ENCODE results near the gene HEXD.

HEXD gene

GRCh38 chr17:82442643-82443464 is 24.7 kb downstream of the HEXD start:
- Histone ChIP-seq H3K4me3 (no peak overlapping the region), H3K9me3 (ENCODE audit: low read depth, low read length) (no peaks in the 10 kb centered on the region), H3K9ac (ENCODE audit: insufficient read length) (no peak overlapping the region), H3K27ac (no peak overlapping the region), H3K36me3 (ENCODE audit: insufficient read depth, low read length) (no peaks in the 10 kb centered on the region)
- DNase-seq (ENCODE audit: low read depth, low spot score): no peak
- no peak for TF ChIP-seq POLR2AphosphoS5 (IDR thresholded peaks at IDR 0.05; ENCODE audit: borderline replicate concordance, low read depth, low read length)
- TF ChIP-seq FOXP2 (optimal IDR thresholded peaks at IDR 0.05; ENCODE audit: control extremely low read depth, extremely low read length, insufficient read depth): no peak
- TF ChIP-seq EZH2 (IDR thresholded peaks at IDR 0.05): no peak

- no peaks in the 10 kb centered on the region for H3K36me3 ChIP-seq (ENCODE audit: insufficient read depth, low read length)
- no peak for DNase-seq (ENCODE audit: low read depth, low spot score)
- H3K4me3 ChIP-seq: no peak overlapping the region
- no peaks in the 10 kb centered on the region for H3K9me3 ChIP-seq (ENCODE audit: low read depth, low read length)
- H3K9ac ChIP-seq (ENCODE audit: insufficient read length): no peak overlapping the region
- TF ChIP-seq EZH2 (IDR thresholded peaks at IDR 0.05) (no peak), POLR2AphosphoS5 (IDR thresholded peaks at IDR 0.05; ENCODE audit: borderline replicate concordance, low read depth, low read length) (no peak), FOXP2 (optimal IDR thresholded peaks at IDR 0.05; ENCODE audit: control extremely low read depth, extremely low read length, insufficient read depth) (no peak)
- no peak overlapping the region for H3K27ac ChIP-seq
Observed at GRCh38 chr17:82443465-82444283, 25.5 kb downstream of the HEXD start.

- H3K36me3 ChIP-seq (ENCODE audit: insufficient read depth, low read length): no peaks in the 10 kb centered on the region
- H3K9ac ChIP-seq (ENCODE audit: insufficient read length): no peak overlapping the region
- H3K4me3 ChIP-seq: no peak overlapping the region
- TF ChIP-seq POLR2AphosphoS5 (IDR thresholded peaks at IDR 0.05; ENCODE audit: borderline replicate concordance, low read depth, low read length): no peak
- no peak for TF ChIP-seq EZH2 (IDR thresholded peaks at IDR 0.05)
- TF ChIP-seq FOXP2 (optimal IDR thresholded peaks at IDR 0.05; ENCODE audit: control extremely low read depth, extremely low read length, insufficient read depth): no peak
- H3K27ac ChIP-seq: no peak overlapping the region
- no peaks in the 10 kb centered on the region for H3K9me3 ChIP-seq (ENCODE audit: low read depth, low read length)
- no peak for DNase-seq (ENCODE audit: low read depth, low spot score)
Observed at GRCh38 chr17:82444284-82444893, 26.2 kb downstream of the HEXD start.

GRCh38 chr17:82444941-82445521 is 26.9 kb downstream of the HEXD start:
- no peak for TF ChIP-seq FOXP2 (optimal IDR thresholded peaks at IDR 0.05; ENCODE audit: control extremely low read depth, extremely low read length, insufficient read depth)
- TF ChIP-seq POLR2AphosphoS5 (IDR thresholded peaks at IDR 0.05; ENCODE audit: borderline replicate concordance, low read depth, low read length): no peak
- no peak for TF ChIP-seq EZH2 (IDR thresholded peaks at IDR 0.05)
- H3K36me3 ChIP-seq (ENCODE audit: insufficient read depth, low read length): no peaks in the 10 kb centered on the region
- no peak overlapping the region for H3K4me3 ChIP-seq
- H3K27ac ChIP-seq: no peak overlapping the region
- no peaks in the 10 kb centered on the region for H3K9me3 ChIP-seq (ENCODE audit: low read depth, low read length)
- DNase-seq (ENCODE audit: low read depth, low spot score): no peak
- H3K9ac ChIP-seq (ENCODE audit: insufficient read length): no peak overlapping the region

- Histone ChIP-seq H3K9me3 (ENCODE audit: low read depth, low read length) (no peaks in the 10 kb centered on the region), H3K9ac (ENCODE audit: insufficient read length) (no peak overlapping the region), H3K36me3 (ENCODE audit: insufficient read depth, low read length) (no peaks in the 10 kb centered on the region), H3K27ac (no peak overlapping the region), H3K4me3 (no peak overlapping the region)
- DNase-seq (ENCODE audit: low read depth, low spot score): no peak
- TF ChIP-seq POLR2AphosphoS5 (IDR thresholded peaks at IDR 0.05; ENCODE audit: borderline replicate concordance, low read depth, low read length) (no peak), FOXP2 (optimal IDR thresholded peaks at IDR 0.05; ENCODE audit: control extremely low read depth, extremely low read length, insufficient read depth) (no peak), EZH2 (IDR thresholded peaks at IDR 0.05) (no peak)
Observed at GRCh38 chr17:82445542-82445941, 27.4 kb downstream of the HEXD start.

- TF ChIP-seq POLR2AphosphoS5 (IDR thresholded peaks at IDR 0.05; ENCODE audit: borderline replicate concordance, low read depth, low read length) (no peak), FOXP2 (optimal IDR thresholded peaks at IDR 0.05; ENCODE audit: control extremely low read depth, extremely low read length, insufficient read depth) (no peak), EZH2 (IDR thresholded peaks at IDR 0.05) (no peak)
- Histone ChIP-seq H3K9me3 (ENCODE audit: low read depth, low read length) (no peaks in the 10 kb centered on the region), H3K27ac (no peak overlapping the region), H3K4me3 (no peak overlapping the region), H3K36me3 (ENCODE audit: insufficient read depth, low read length) (no peaks in the 10 kb centered on the region), H3K9ac (ENCODE audit: insufficient read length) (no peak overlapping the region)
- no peak for DNase-seq (ENCODE audit: low read depth, low spot score)
Observed at GRCh38 chr17:82446124-82446523, 28.0 kb downstream of the HEXD start.

GRCh38 chr17:82446649-82447048 is 28.5 kb downstream of the HEXD start:
- DNase-seq (ENCODE audit: low read depth, low spot score): no peak

More at GRCh38 chr17:82446649-82447048, 28.5 kb downstream of the HEXD start:
- Histone ChIP-seq H3K4me3 (no peak overlapping the region), H3K27ac (no peak overlapping the region), H3K36me3 (ENCODE audit: insufficient read depth, low read length) (no peaks in the 10 kb centered on the region), H3K9ac (ENCODE audit: insufficient read length) (no peak overlapping the region), H3K9me3 (ENCODE audit: low read depth, low read length) (no peaks in the 10 kb centered on the region)
- TF ChIP-seq EZH2 (IDR thresholded peaks at IDR 0.05) (no peak), FOXP2 (optimal IDR thresholded peaks at IDR 0.05; ENCODE audit: control extremely low read depth, extremely low read length, insufficient read depth) (no peak), POLR2AphosphoS5 (IDR thresholded peaks at IDR 0.05; ENCODE audit: borderline replicate concordance, low read depth, low read length) (no peak)

All from SK-N-MC (cell line).